Measurements from ENCODE around the gene MBD1.
"Not testable (repeated sequence)": the region's sequence is repeated elsewhere in the genome, so short reads cannot be mapped to it uniquely, and the experiment has no call there.

MBD1 gene

DNA sequence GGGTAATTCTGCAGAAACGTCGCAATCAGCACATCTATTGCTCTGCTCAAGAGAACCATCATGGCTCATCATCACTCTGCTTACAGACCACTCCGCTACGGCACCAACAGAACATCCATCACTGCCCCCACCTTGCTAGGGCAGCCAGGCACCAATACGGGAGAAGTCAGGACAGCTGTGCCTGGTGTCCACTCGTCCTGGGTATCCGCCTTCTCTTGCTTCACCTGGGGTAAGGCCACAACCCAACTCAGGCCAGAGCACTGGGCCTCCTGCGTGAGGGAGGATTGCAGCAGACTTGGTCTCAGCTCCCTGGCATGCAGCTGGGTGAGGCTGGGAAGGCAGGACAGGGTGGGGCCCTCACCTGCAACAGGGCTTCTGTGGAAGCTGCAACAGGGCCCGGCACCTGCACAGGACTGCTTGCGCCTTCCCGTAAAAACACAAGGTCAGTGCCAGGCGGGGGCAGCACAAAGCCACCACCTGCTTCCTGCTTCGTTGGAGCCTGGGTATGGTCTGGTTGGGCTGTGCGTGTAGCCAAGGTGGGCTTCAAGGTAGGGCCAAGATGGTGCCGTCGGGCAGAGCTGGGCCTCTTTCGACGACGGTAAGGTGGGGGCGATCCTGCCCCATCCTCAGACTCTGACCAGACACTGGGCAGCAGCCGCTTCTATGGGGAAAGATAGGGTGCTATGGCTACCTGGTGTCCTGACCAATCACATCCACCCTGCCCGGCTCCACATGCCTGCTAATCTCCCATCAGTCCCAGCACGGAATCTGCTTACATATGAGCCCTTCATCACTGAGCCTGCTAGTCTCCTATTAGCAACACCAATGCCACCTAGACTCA lies 7.9 kb downstream of the MBD1 start:
- no peak for DNase-seq

DNA sequence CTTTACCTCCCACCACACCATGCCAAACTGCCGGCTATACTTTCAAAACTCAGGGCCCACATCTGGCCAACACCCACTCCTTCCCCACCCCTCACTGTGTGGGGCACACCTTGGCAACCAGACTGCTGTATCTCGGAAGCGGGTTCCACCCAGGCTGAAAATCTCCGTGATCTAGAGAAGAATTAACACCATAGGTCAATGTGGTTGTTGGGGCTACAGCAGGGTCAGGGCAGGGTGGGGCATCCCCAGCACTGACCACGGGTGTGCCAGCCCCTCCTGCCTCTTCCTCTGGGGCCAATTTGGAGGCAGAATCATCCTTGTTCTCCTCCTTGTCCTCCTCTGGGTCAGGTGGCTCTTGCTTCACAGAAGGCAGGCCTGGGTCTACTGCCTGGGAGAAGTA lies 8.8 kb downstream of the MBD1 start:
- no peak for DNase-seq

DNA sequence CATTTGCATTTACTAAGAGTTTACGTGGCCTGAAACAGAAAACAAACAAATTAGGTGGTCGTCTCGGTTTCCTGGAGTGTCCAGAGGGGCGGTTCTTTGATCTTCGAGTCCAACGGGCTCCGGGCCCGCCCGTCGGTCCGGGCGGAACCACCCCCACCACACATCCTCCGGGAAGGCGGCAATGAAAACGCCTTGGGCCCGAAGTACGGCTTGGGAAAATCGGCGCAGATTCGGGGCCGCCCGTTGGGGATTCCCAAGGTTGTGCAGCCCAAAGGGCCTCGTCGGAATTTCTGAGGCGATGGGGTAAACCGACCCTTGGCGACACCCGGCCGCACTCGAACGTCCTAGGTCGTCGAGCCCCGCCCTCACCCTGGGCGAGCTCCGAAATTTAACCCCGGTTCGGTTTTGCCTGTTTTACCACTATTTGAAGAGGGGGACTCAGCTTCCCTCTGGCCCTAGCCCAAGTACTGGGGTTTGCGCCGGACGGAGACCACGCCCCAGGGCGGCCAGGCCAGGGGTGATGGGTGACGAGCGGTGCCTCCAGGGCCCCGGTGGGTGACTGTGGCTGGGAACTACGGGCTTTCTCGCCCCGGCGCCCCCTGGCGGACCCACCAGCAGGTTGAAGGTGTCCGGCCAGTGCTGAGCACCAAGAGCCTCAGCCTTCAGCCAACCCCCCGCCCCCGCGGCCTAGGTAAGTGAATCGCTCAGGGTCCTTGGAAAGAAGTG lies 13.1 kb downstream of the MBD1 start:
- DNase-seq, result peak; percentile 52

DNA sequence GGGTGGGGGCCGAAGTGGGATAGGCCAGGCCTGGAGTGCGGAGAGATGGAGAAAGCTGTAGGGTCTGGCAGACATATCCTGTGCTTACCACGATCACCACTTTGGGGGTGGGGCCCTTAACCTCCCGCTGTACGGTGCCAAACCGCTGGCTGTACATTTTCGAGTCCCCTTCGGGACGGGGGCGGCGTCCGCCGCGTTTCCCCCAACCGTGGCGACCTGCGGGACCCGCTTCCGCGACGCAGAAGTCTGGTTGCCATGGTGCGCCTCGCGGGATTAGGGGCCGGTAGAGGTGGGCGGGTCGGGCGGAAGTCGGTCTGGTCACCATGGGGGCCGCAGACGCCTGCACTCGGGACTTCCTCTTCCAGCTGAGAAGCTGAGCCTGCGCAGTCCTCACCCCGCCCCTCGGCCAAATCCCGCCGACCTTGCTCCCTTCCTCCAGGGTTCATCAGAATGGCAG lies 15.0 kb downstream of the MBD1 start, which contains the start of gene CFAP53:
CFAP53 (minus strand) TSS at position 248 of the 457 bp plus-strand sequence; CDS start at position 157, 91 bp downstream.
- peak; percentile 87 for DNase-seq

DNA sequence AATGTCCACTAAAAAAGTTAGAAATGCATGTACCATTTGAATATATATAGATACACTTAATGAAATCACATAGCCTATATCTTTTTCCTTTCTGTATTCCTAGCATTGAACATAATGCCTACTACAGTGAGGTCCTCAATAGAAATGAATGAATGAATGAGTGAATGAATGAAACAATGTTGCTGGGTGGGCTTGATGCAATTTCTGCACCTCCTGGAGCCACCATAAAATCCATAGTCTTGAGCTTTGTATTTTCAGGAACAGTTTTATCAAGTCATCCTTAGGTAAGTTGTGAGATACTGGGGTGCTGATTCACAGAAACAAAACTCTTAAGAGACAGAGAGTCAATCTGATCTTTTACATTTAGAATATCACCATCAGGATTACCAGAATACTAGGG lies 18.3 kb downstream of the MBD1 start:
- DNase-seq, result no peak

DNA sequence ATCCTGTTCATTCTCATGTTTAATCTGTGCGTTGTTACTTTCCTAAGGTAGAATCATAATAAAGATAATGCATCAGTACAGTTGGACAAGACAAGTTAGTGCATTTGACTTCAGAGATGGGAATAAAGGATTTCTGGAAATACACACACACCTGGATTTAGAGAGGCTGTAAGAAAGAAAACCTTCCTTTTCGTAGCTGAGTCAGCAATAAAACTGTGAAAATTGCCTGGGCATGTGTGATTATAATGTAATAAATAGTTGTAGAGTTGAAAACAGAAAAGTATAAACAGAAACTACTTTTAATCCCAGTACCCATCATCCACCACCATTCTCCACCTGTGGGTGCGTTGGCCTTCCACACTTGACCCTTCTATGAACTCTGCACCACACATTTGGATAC lies 30.4 kb downstream of the MBD1 start:
- no peak for DNase-seq

DNA sequence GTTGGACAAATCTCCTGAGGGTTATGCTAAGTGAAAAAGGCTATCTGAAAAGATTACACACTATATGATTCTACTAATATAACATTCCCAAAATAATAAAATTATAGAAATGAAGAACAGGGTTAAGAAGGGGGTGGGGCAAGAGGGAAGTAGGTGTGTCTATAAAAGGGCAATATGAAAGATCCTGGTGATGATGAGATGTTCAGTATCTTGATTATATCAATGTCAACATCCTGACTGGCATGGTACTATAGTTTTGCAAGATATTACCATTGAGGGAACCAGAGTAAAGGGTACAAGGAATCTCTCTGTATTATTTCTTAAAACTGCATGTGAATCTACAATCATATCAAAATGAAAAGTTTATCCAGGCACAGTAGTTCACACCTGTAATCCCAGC lies 31.7 kb downstream of the MBD1 start:
- no peak for DNase-seq

DNA sequence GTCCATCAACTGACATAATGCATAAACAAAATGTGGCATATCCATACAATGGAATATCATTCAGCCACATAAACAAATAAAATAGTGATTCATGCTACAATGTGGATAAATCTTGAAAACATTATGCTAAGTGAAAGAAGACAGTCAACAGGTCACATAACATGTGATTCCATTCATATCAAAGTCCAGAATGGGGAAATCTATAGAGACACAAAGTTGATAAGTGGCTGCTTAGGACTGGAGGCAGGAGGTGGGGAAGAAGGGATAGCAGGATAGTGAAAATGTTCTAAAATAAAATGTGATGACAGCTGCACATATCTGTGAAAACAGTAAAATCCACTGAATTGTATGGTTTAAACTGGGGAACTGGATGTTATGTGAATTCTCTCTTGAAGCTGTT lies 33.8 kb downstream of the MBD1 start:
- no peak for DNase-seq

DNA sequence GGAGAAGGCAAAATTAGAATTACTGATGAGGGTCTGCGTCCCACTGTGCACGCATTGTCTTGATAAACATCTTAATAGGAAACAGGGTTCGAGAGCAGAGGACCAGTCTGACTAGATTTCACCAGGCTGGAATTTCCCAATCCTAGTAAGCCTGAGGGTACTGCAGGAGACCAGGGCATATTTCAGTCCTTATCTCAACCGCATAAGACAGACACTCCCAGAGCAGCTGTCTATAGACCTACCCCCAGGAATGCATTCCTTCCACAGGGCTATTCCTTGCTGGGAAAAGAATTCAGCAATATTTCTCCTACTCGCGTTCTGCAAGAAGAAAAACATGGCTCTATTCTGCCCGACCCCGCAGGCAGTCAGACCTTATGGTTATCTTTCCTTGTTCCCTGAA lies 39.6 kb downstream of the MBD1 start:
- DNase-seq, result not testable (repeated sequence)

DNA sequence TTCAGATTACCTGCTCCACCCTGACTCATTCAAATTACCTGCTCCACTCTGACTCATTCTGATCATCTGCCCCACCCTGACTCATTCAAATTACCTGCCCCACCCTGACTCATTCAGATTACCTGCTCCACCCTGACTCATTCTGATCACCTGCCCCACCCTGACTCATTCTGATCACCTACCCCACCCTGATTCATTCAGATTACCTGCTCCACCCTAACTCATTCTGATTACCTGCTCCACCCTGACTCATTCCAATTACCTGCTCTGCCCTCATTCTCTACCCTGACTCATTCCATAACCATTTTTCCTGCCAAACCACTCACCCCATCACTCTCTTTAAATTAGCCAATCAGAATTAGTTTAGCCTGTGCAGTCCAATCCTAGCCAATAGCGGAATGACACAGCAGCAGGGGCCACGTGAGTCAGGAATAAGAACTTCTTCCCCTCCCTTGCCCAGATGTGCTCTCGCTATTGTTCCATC lies 41.2 kb downstream of the MBD1 start:
- DNase-seq, result no peak

DNA sequence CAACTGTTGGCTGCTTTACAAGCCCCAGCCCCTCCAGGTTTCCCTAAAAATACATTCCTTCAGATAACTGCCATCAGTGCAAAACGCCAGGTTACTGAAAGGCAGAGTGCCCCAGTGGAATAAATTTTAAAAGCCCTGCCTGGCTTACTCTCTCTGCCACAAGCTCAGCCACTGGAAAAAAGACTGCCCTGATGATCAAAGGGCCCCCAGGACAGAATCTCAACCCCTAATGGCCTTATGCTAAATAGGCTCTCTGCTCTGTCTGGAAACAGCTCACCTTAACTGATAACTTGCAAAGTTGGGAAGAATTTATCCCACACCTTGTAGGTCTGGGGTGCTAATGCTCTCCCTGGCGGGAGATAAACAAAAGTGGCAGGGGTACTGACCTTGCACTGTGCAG lies 48.9 kb downstream of the MBD1 start:
- no peak for DNase-seq

DNA sequence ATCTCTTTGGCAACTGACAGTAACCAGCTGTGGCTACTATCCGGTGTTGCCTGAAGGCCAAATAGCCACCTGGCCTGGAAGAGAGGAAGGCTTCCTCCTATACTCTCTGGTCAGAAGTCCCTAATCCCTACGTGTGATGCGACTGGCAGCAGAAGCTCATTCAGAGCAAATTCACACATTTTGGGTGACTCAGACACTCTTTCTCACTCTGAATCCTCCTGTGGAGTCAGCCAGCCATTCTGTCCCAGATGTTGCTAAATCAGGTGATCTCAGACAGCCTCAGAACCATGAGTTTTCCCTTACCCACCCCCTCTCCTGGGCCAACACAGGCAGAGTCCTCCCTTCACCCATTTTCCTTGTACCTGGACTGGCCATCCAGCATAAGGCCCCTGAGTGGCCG lies 49.7 kb downstream of the MBD1 start:
- no peak for DNase-seq

DNA sequence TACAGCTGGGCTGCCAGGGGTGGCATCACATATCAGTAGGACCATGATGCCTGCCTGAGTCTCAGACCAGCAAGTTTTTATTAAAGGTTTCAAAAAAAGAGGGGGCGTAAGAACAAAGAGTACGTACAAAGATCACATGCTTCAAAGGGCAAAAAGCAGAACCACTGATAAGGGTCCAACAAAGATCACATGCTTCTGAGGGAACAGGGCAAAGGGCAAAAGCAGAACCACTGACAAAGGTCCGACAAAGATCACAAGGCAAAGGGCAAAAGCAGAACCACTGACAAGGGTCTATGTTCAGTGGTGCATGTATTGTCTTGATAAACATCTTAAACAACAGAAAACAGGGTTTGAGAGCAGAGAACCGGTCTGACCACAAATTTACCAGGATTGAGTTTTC lies 61.1 kb downstream of the MBD1 start:
- DNase-seq, result not testable (repeated sequence)

All from fibroblast of skin of right biceps (primary cell).